Hematopoietic multipotent progenitor cell treated with erythropoietin and hydrocortisone succinate and interleukin-3 and kit ligand, for 8 days (in vitro differentiated cells): Measurements from ENCODE around the gene SPHK2.
A peak's percentile ranks its signal among the peaks of the same experiment; 100 is the strongest.

Source experiments
- DNase-seq: peaks from one replicate; pipeline ENCODE4 v3.0.0-alpha.2; 2015

Gene SPHK2

GRCh38 chr19:48603850-48604249 lies 15.5 kb upstream of the SPHK2 start:
- DNase-seq, result no peak

GRCh38 chr19:48606463-48607358 lies 12.6 kb upstream of the SPHK2 start, which contains the start of gene SPACA4:
Gene SPACA4 (plus strand): TSS chr19:48606742. CDS start chr19:48606979, 237 bp downstream.
- DNase-seq, result no peak

GRCh38 chr19:48607359-48607755 lies 11.9 kb upstream of the SPHK2 start:
- no peak for DNase-seq

- DNase-seq, result peak; percentile 70
Observed at GRCh38 chr19:48608798-48609263, 10.5 kb upstream of the SPHK2 start.

- no peak for DNase-seq
Observed at GRCh38 chr19:48609571-48610108, 9.7 kb upstream of the SPHK2 start.

- DNase-seq, result no peak
Observed at GRCh38 chr19:48611872-48612271, 7.4 kb upstream of the SPHK2 start.

- no peak for DNase-seq
Observed at GRCh38 chr19:48613024-48613851, 6.1 kb upstream of the SPHK2 start.

GRCh38 chr19:48613852-48614435 lies 5.4 kb upstream of the SPHK2 start:
- no peak for DNase-seq

- no peak for DNase-seq
Observed at GRCh38 chr19:48614436-48615230, 4.7 kb upstream of the SPHK2 start, which contains the start of gene FAM83E. Gene FAM83E (minus strand): TSS chr19:48615076. CDS start chr19:48613372, 1,704 bp downstream.

- no peak for DNase-seq
Observed at GRCh38 chr19:48615231-48616040, 3.9 kb upstream of the SPHK2 start.

GRCh38 chr19:48616041-48616436 lies 3.3 kb upstream of the SPHK2 start:
- DNase-seq, result no peak

GRCh38 chr19:48616491-48617056 lies 2.7 kb upstream of the SPHK2 start:
- no peak for DNase-seq

- no peak for DNase-seq
Observed at GRCh38 chr19:48617146-48617937, 2.0 kb upstream of the SPHK2 start.

- peak; percentile 22 for DNase-seq
Observed at GRCh38 chr19:48618278-48618915, 909 bp upstream of the SPHK2 start.

- DNase-seq, result peak; percentile 60
Observed at GRCh38 chr19:48619692-48620585, 633 bp downstream of the SPHK2 start.

- peak; percentile 57 for DNase-seq
Observed at GRCh38 chr19:48623556-48624066, 4.3 kb downstream of the SPHK2 start.

- peak; percentile 97 for DNase-seq
Observed at GRCh38 chr19:48624067-48624594, 4.8 kb downstream of the SPHK2 start.
